ENCODE results near the gene AP1AR. TPM values are rescaled to one million over a fixed set of nuclear protein-coding genes. Genes with fewer than 3 reads are reported as not detected.

AP1AR gene
- total RNA-seq, 1 donor from 2014 or later: 15.4 TPM

- TF ChIP-seq CTCF (IDR thresholded peaks at IDR 0.05; ENCODE audit: unreplicated experiment): no peak
- Mint-ChIP-seq H3K27me3 (ENCODE audit: low read depth) (no peaks in the 10 kb centered on the region), H3K4me1 (peaks cover 4% of the 10 kb centered on the region), H3K36me3 (no peaks in the 10 kb centered on the region), H3K9me3 (no peaks in the 10 kb centered on the region), H3K4me3 (no peak overlapping the region), H3K27ac (no peak overlapping the region)
- no peak for DNase-seq (ENCODE audit: low spot score in 2 of 2, unreplicated experiment in 2 of 2)
Observed at GRCh38 chr4:112185740-112186670, 45.6 kb upstream of the AP1AR start.

DNA sequence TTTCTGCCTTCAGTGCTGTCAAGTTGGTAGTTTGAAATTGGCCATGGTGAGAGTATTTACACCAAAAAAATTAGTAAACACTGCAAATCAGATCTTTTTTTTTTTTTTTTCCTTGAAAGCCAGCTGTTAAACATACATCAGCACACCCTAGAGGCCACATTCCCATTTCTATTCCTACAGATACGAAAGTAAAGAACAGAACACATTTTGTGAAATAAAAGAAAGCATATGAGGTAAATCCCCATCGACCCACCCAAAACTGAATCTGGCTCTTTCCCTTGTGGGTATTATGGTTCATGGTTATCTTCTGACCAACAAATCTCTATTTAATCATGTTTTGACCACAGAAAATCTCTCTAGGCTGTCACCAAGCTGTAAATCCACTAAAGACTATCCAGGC lies 41.8 kb upstream of the AP1AR start:
- H3K4me3 Mint-ChIP-seq: no peak overlapping the region
- H3K9me3 Mint-ChIP-seq: no peaks in the 10 kb centered on the region
- no peak overlapping the region for H3K27ac Mint-ChIP-seq
- no peak for TF ChIP-seq CTCF (IDR thresholded peaks at IDR 0.05; ENCODE audit: unreplicated experiment)
- DNase-seq (ENCODE audit: low spot score in 2 of 2, unreplicated experiment in 2 of 2): no peak
- no peaks in the 10 kb centered on the region for H3K27me3 Mint-ChIP-seq (ENCODE audit: low read depth)
- peaks cover 4% of the 10 kb centered on the region for H3K4me1 Mint-ChIP-seq
- no peaks in the 10 kb centered on the region for H3K36me3 Mint-ChIP-seq

DNA sequence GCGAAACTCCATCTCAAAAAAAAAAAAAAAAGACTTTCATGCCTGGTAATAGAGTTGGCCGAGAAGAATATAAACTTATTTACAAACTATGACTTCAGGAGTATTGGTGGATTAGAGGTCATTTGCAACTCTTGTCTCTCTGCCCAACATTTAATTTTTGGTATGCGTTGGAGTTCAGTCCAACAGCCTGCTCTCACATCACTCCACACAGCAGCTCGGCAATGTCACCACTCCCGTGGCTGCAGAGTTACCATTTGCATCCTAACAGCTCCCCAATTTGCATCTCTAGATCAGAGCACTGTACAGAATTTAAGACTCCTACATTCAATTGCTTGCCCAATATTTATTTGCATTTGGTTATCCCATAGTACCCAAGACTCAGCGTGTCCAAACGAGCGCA lies 40.9 kb upstream of the AP1AR start:
- Mint-ChIP-seq H3K4me1 (peaks cover 4% of the 10 kb centered on the region), H3K36me3 (no peaks in the 10 kb centered on the region), H3K9me3 (no peaks in the 10 kb centered on the region), H3K27me3 (ENCODE audit: low read depth) (no peaks in the 10 kb centered on the region), H3K4me3 (no peak overlapping the region), H3K27ac (no peak overlapping the region)
- no peak for DNase-seq (ENCODE audit: low spot score in 2 of 2, unreplicated experiment in 2 of 2)
- TF ChIP-seq CTCF (IDR thresholded peaks at IDR 0.05; ENCODE audit: unreplicated experiment): no peak

DNA sequence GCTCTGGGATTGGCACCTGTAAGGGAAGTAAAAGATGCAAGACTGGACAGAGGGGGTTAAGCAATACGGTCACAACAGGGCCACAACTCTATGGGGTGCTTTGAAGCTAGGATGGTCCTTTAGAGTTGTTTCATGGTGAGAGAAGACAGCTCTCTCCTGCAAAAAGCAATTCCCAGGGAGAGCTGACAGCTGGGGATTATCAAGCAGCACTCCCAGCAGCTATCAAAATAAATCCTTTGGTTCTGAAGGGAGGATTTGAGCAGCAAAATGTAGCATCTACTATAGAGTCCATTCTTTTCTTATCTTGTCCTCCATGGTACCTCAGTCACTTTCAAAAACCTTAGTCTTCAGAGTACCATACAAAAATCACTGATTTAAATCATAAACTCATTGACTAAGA lies 35.1 kb upstream of the AP1AR start:
- no peak for TF ChIP-seq CTCF (IDR thresholded peaks at IDR 0.05; ENCODE audit: unreplicated experiment)
- H3K27me3 Mint-ChIP-seq (ENCODE audit: low read depth): no peaks in the 10 kb centered on the region
- no peak overlapping the region for H3K4me3 Mint-ChIP-seq
- no peak for DNase-seq (ENCODE audit: low spot score in 2 of 2, unreplicated experiment in 2 of 2)
- no peaks in the 10 kb centered on the region for H3K36me3 Mint-ChIP-seq
- H3K27ac Mint-ChIP-seq: no peak overlapping the region
- no peaks in the 10 kb centered on the region for H3K9me3 Mint-ChIP-seq
- peaks cover 19% of the 10 kb centered on the region for H3K4me1 Mint-ChIP-seq

DNA sequence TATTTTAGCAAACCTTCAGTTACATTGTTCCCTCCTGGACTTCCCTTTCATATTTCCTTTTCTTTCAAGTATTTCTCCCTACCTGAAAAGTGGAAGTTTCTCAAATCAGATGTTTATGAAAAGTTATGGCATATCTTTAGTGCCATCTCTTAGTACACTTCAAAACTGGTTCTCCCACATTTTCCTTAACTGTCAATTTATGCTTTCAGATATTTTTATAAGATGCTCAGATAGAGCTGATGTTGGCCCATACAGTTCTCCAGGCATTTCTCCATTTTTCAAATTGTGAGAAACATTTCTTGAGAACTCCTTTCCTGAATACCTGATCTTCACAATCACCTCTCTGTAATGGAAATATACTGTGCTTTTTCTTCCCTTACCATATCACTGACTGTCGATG lies 32.5 kb upstream of the AP1AR start:
- Mint-ChIP-seq H3K4me1 (peaks cover 23% of the 10 kb centered on the region), H3K9me3 (no peaks in the 10 kb centered on the region), H3K27ac (no peak overlapping the region), H3K4me3 (no peak overlapping the region), H3K27me3 (ENCODE audit: low read depth) (no peaks in the 10 kb centered on the region), H3K36me3 (no peaks in the 10 kb centered on the region)
- no peak for TF ChIP-seq CTCF (IDR thresholded peaks at IDR 0.05; ENCODE audit: unreplicated experiment)
- DNase-seq (ENCODE audit: low spot score in 2 of 2, unreplicated experiment in 2 of 2): no peak
